Skeletal muscle satellite cell (primary cell): Measurements from ENCODE around the gene HAND1.

Source experiments
- H3K27me3 ChIP-seq: 2 replicates; pipeline ENCODE4 v1.7.0; 2013; ENCODE audit warnings: low read length; ENCODE audit not compliant: control insufficient read depth, insufficient read depth
- H3K36me3 ChIP-seq: 2 replicates; pipeline ENCODE4 v1.7.0; 2013; ENCODE audit warnings: mild to moderate bottlenecking, control low read depth, low read length; ENCODE audit not compliant: insufficient read depth
- H3K4me1 ChIP-seq: 2 replicates; pipeline ENCODE4 v1.7.0; 2013; ENCODE audit warnings: low read length; ENCODE audit not compliant: control insufficient read depth, insufficient read depth
- H3K4me2 ChIP-seq: 2 replicates; pipeline ENCODE4 v1.7.0; 2013; ENCODE audit warnings: mild to moderate bottlenecking, low read length
- H3K4me3 ChIP-seq: 2 replicates; pipeline ENCODE4 v1.7.0; 2013; ENCODE audit warnings: low read length
- H3K9ac ChIP-seq: 2 replicates; pipeline ENCODE4 v1.7.0; 2013; ENCODE audit warnings: mild to moderate bottlenecking, low read depth, low read length, moderate library complexity
- H3K9me3 ChIP-seq: replicated peaks from 2 replicates; pipeline ENCODE4 v1.7.0; 2013; ENCODE audit warnings: mild to moderate bottlenecking, control low read depth, low read length

Gene HAND1

GRCh38 chr5:154446195-154447088 lies 31.6 kb downstream of the HAND1 start:
- no peaks in the 10 kb centered on the region for H3K27me3 ChIP-seq
- H3K4me1 ChIP-seq: peaks cover 17% of the 10 kb centered on the region
- peaks cover 23% of the 10 kb centered on the region for H3K36me3 ChIP-seq
- no peaks in the 10 kb centered on the region for H3K9me3 ChIP-seq
- H3K4me2 ChIP-seq: peak overlapping the region; percentile 98
- H3K9ac ChIP-seq: peak overlapping the region; percentile 82
- H3K4me3 ChIP-seq: peak overlapping the region; percentile 89

- Histone ChIP-seq H3K4me1 (peaks cover 17% of the 10 kb centered on the region), H3K4me3 (peak within 1 kb of the TSS; percentile 89), H3K9me3 (no peaks in the 10 kb centered on the region), H3K36me3 (peaks cover 23% of the 10 kb centered on the region), H3K9ac (peak within 1 kb of the TSS; percentile 82), H3K4me2 (peak within 1 kb of the TSS; percentile 98), H3K27me3 (no peaks in the 10 kb centered on the region)
Measured at GRCh38 chr5:154445422-154446194, 32.4 kb downstream of the HAND1 start, which contains the start of gene SAP30L. Gene SAP30L (plus strand): TSS chr5:154445997. CDS start chr5:154446605, 608 bp downstream.

- Histone ChIP-seq H3K4me3 (peak overlapping the region; percentile 89), H3K4me1 (peaks cover 17% of the 10 kb centered on the region), H3K4me2 (peak overlapping the region; percentile 98)
Measured at GRCh38 chr5:154444556-154445421, 33.2 kb downstream of the HAND1 start.

GRCh38 chr5:154442801-154443200 lies 35.2 kb downstream of the HAND1 start:
- Histone ChIP-seq H3K4me3 (no peak overlapping the region), H3K36me3 (peaks cover 32% of the 10 kb centered on the region), H3K9ac (no peak overlapping the region), H3K9me3 (no peaks in the 10 kb centered on the region), H3K4me2 (no peak overlapping the region), H3K4me1 (peaks cover 14% of the 10 kb centered on the region), H3K27me3 (no peaks in the 10 kb centered on the region)

More at GRCh38 chr5:154444556-154445421, 33.2 kb downstream of the HAND1 start:
- Histone ChIP-seq H3K36me3 (peaks cover 23% of the 10 kb centered on the region), H3K27me3 (no peaks in the 10 kb centered on the region), H3K9me3 (no peaks in the 10 kb centered on the region), H3K9ac (peak overlapping the region; percentile 82)

- peaks cover 41% of the 10 kb centered on the region for H3K36me3 ChIP-seq
- peaks cover 16% of the 10 kb centered on the region for H3K4me1 ChIP-seq
- H3K4me3 ChIP-seq: no peak overlapping the region
- H3K9ac ChIP-seq: no peak overlapping the region
- no peaks in the 10 kb centered on the region for H3K27me3 ChIP-seq
- H3K9me3 ChIP-seq: no peaks in the 10 kb centered on the region
- H3K4me2 ChIP-seq: no peak overlapping the region
Measured at GRCh38 chr5:154440540-154440939, 37.5 kb downstream of the HAND1 start.

GRCh38 chr5:154437281-154437965 lies 40.6 kb downstream of the HAND1 start:
- Histone ChIP-seq H3K27me3 (no peaks in the 10 kb centered on the region), H3K4me2 (no peak overlapping the region), H3K36me3 (peaks cover 35% of the 10 kb centered on the region)

GRCh38 chr5:154435226-154435625 lies 42.8 kb downstream of the HAND1 start:
- H3K9me3 ChIP-seq: no peaks in the 10 kb centered on the region
- H3K4me1 ChIP-seq: peaks cover 9% of the 10 kb centered on the region
- no peak overlapping the region for H3K4me3 ChIP-seq
- no peak overlapping the region for H3K4me2 ChIP-seq
- peaks cover 17% of the 10 kb centered on the region for H3K36me3 ChIP-seq
- no peak overlapping the region for H3K9ac ChIP-seq
- H3K27me3 ChIP-seq: no peaks in the 10 kb centered on the region

More at GRCh38 chr5:154437281-154437965, 40.6 kb downstream of the HAND1 start:
- peaks cover 9% of the 10 kb centered on the region for H3K4me1 ChIP-seq
- H3K9me3 ChIP-seq: no peaks in the 10 kb centered on the region
- no peak overlapping the region for H3K9ac ChIP-seq
- no peak overlapping the region for H3K4me3 ChIP-seq

- Histone ChIP-seq H3K4me3 (no peak overlapping the region), H3K9ac (no peak overlapping the region), H3K36me3 (peaks cover 3% of the 10 kb centered on the region), H3K4me2 (no peak overlapping the region), H3K27me3 (no peaks in the 10 kb centered on the region), H3K9me3 (no peaks in the 10 kb centered on the region), H3K4me1 (no peaks in the 10 kb centered on the region)
Measured at GRCh38 chr5:154430961-154431630, 46.9 kb downstream of the HAND1 start.

GRCh38 chr5:154430466-154430865 lies 47.6 kb downstream of the HAND1 start:
- H3K36me3 ChIP-seq: no peaks in the 10 kb centered on the region
- no peak overlapping the region for H3K4me3 ChIP-seq
- no peaks in the 10 kb centered on the region for H3K27me3 ChIP-seq
- no peak overlapping the region for H3K9ac ChIP-seq
- no peaks in the 10 kb centered on the region for H3K4me1 ChIP-seq
- H3K9me3 ChIP-seq: no peaks in the 10 kb centered on the region
- no peak overlapping the region for H3K4me2 ChIP-seq

GRCh38 chr5:154429341-154429740 lies 48.7 kb downstream of the HAND1 start:
- Histone ChIP-seq H3K9me3 (no peaks in the 10 kb centered on the region), H3K4me2 (no peak overlapping the region), H3K27me3 (no peaks in the 10 kb centered on the region)

More at GRCh38 chr5:154429341-154429740, 48.7 kb downstream of the HAND1 start:
- H3K9ac ChIP-seq: no peak overlapping the region
- H3K36me3 ChIP-seq: no peaks in the 10 kb centered on the region
- H3K4me3 ChIP-seq: no peak overlapping the region
- H3K4me1 ChIP-seq: no peaks in the 10 kb centered on the region
